GM10266 (cell line): ENCODE measurements around the gene ZNF230.

Source experiments
- DNase-seq: peaks from one replicate; pipeline ENCODE4 v3.0.0; 2012; ENCODE audit errors: extremely low spot score
- CTCF ChIP-seq: IDR thresholded peaks from 2 replicates; pipeline ENCODE4 v1.5.1; 2012; ENCODE audit warnings: mild to moderate bottlenecking, low read depth; ENCODE audit not compliant: control insufficient read depth, insufficient read depth; ENCODE audit errors: missing control alignments

ZNF230 gene

GRCh38 chr19:43983912-43984686 lies 18.7 kb upstream of the ZNF230 start, which contains the start of gene ZNF155:
ZNF155 (plus strand) TSS chr19:43984188; CDS start chr19:43988544, 4,356 bp downstream.
- no peak for TF ChIP-seq CTCF
- peak; percentile 73 for DNase-seq

- no peak for TF ChIP-seq CTCF
- no peak for DNase-seq
These were observed 18.1 kb upstream of the ZNF230 start for GRCh38 chr19:43984687-43985000.

- no peak for TF ChIP-seq CTCF
- DNase-seq: no peak
These were observed 5.0 kb upstream of the ZNF230 start for GRCh38 chr19:43997631-43998290.

GRCh38 chr19:44002212-44002565 lies 568 bp upstream of the ZNF230 start:
- TF ChIP-seq CTCF: no peak
- no peak for DNase-seq

- DNase-seq: peak; percentile 12
- no peak for TF ChIP-seq CTCF
These were observed 778 bp downstream of the ZNF230 start for GRCh38 chr19:44003461-44004009.

- DNase-seq: no peak
- no peak for TF ChIP-seq CTCF
These were observed 3.2 kb downstream of the ZNF230 start for GRCh38 chr19:44005973-44006372.

- no peak for DNase-seq
- no peak for TF ChIP-seq CTCF
These were observed 4.7 kb downstream of the ZNF230 start for GRCh38 chr19:44007473-44007872.
